Measurements from ENCODE around the gene PPM1L. TPM values are rescaled to one million over a fixed set of nuclear protein-coding genes. Genes with fewer than 3 reads are reported as not detected.

The PPM1L gene
- polyA plus RNA-seq, 10 donors = 6.8 to 13.2 (median 10.4) TPM

DNA sequence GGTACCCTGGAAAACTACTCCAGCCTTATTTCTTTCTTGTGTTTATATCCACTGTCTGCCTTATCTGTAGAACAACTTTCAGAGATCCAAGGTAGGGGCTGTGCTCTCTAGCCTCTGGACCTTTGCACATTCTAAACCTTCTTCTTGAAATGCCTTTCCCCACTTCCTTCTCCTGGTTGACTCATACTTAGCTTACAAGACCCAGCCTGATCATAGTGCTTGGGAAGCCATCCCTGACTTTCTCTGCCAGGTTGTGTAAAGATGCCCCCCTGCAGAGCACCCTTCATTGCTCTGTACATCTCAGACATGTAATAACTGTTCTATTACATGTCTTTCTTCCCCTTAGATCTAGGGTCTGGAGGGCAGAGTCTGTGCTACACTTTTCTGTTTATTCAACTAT lies 50.1 kb downstream of the PPM1L start:
- no peak for DNase-seq

DNA sequence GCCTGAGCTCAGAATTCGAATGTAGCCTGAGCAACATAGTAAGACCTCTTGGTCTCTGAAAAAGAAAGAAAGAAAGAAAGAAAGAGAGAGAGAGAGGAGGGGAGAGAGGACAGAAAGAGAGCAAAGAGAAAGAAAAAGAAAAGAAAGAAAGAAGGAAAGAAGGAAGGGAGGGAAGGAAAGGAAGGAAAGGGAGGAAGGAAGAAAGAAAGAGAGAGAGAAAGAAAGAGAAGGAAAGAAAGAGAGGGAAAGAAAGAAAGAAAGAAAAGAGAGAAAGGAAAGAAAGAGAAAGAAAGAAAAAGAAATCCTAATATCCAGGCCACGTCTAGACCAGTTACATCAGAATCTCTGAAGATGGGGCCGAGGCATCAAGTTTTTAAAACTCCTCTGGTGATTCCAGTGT lies 50.7 kb downstream of the PPM1L start:
- DNase-seq = no peak

DNA sequence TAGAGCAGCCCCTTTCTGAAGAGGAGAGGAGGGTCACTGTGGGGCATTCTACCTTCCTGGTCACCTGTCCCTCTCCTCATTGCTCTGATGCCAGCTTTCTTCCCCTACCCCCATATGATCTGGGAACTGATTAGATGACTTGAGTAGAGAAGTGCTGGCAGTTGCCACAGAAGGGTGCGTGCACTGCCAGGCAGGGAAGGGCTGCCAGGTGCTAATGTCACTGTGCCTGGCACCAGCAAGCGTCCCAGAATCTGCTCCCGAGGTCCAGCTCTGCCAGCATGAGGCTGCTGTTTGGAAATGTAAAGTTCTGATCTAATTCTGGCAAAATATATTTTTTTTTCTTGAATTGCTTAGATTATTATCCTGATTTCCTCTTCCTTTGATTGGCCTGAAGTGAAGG lies 52.8 kb downstream of the PPM1L start:
- peak in 1 of 3 donors; percentile 17 for DNase-seq

DNA sequence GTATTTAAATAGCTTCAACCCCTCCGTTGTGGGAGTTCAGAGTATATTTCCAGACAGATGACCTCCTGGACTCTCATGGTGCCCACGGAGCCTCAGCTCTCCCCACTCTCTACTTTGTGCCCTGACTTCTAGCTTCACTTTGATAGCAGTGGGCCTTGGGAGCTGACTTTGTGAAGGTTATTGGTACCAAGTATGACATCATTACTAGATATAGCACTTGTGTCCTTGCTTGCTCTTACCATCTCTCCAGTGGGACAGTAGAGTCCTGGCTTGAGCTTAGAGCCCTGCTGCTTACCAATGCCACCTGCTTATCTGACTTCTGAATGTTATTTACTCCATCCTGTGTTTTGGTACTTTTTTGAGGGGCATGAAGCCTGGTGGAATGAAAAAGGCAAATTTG lies 53.4 kb downstream of the PPM1L start:
- DNase-seq = no peak

GRCh38 chr3:160810362-160811236 lies 54.6 kb downstream of the PPM1L start:
- peak; percentile 39 to 75 (median 47) for DNase-seq

GRCh38 chr3:160811237-160811548 lies 55.2 kb downstream of the PPM1L start:
- peak in 1 of 3 donors; percentile 40 for DNase-seq

DNA sequence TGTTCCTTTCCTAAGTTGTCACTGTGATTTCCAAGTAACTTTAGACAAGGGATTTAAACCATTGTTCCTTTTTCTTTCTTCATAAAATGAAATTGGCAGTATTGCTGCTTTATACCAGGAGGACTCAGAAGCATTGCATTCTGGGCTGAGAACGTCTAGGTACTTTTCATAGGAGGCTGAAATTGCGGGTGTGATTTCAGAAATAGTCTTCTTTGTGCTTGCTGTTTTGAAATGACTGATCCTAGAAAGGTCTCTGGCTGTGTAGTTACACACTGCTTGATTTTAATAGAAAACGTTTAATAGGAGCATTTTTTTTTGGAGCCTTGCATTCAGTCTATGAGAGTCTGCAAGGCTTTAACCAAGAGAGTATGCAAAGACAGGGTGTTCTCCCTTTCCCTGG lies 56.3 kb downstream of the PPM1L start:
- DNase-seq = no peak

- DNase-seq = no peak
These were observed 59.2 kb downstream of the PPM1L start for GRCh38 chr3:160815280-160815679.

GRCh38 chr3:160820022-160820421 lies 64.0 kb downstream of the PPM1L start:
- no peak for DNase-seq

- DNase-seq = no peak
These were observed 64.4 kb downstream of the PPM1L start for GRCh38 chr3:160820430-160820829.

- no peak for DNase-seq
These were observed 66.9 kb downstream of the PPM1L start for GRCh38 chr3:160822936-160823335.

- no peak for DNase-seq
These were observed 69.3 kb downstream of the PPM1L start for GRCh38 chr3:160825311-160825800.

DNA sequence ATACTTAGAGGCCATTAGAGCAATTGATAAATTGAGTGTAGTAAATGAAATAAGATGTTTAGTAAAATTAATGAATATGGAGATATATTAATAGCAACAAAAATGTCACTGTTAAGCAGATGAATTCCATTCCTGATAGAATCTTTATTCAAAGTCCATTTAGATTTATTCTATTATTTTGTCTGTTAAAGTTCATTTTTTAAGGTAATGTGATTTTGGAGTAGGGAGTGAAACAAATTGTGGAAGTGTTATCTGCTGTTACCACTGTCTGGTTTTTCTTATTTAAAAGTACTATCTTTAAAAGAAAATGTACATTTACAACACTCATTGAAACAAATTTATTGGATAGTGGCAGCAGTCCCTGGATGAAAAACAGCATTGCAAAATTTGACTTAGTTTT lies 70.4 kb downstream of the PPM1L start:
- DNase-seq = no peak

DNA sequence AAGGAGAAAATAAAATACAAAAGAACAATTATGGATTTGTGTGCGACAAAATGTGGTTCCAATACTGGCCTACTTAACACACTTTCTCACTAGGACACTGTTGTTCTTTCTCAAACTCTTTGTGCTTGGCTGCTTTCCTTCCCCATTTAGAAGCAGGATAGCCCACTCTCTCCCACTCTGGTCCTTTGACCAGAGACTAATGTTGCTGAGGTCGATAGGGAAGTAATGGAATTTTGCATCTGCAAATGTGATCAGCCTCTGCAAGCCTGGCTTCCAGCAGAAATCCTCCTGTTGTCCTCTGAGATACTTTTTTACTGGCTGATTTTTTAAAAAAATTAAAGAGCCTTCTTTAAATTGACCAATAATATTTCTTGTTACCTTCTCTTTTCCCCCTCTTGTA lies 71.0 kb downstream of the PPM1L start:
- peak in 1 of 3 donors; percentile 30 for DNase-seq

DNA sequence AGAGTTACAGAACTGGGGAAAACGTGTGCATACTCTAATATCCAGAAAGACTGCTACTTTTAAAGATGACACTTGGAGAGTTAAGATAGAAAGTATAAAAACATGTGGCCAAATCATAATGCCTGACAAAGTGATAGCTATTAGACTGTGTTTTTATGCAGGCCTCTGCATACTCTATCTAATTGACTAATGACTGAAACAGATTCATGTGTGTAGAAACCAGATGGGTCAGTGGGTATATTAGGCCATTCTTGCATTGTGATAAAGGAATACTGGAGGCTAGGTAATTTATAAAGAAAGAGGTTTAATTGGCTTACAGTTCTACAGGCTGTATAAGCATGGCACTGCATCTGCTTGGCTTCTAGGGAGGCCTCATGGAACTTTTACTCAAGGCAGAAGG lies 71.5 kb downstream of the PPM1L start:
- DNase-seq = no peak

DNA sequence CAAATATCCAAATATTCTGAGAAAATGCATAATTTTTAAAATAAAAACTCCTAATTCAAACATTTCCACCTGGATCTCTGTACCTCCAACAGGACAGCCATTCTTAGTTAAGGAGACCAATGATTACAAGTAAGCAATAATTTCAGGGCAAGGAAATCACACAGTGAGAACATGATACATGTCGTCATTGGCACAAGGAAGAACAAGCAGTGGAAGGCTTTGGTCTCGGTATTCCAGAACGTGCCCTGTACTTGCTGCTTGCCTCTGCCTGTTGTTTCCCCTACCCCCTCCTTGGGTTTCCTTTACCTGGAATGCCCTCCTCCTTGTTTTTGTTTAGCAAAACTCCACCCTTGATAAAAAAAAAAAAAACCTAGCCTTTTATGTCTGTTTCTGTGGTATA lies 72.8 kb downstream of the PPM1L start:
- DNase-seq = no peak

DNA sequence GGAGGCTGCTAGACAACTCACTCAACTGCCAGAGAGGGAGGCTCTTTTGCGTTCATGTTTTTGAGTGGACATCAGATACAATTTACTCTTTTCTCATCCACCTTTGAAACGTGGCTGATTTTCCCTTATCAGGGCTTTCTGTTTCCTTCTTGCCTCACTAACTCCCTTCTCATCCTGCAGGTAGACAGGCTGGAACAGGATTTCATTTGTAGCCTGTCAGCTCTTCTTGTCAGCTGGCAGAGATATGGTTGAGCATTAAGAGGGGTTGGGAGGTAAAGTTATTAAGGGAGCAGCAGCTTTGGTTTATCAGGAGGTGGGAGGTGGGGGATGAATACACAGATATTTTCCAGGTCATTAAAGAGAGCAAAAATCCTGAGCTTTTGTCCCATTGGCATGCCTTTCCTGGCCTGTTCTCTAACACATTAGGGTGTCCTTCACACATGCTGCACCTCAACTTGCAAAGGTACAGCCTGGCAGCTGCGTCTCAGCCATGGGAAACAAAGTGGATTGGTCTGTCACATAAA lies 73.5 kb downstream of the PPM1L start:
- no peak for DNase-seq

GRCh38 chr3:160830796-160831195 lies 74.8 kb downstream of the PPM1L start:
- no peak for DNase-seq

DNA sequence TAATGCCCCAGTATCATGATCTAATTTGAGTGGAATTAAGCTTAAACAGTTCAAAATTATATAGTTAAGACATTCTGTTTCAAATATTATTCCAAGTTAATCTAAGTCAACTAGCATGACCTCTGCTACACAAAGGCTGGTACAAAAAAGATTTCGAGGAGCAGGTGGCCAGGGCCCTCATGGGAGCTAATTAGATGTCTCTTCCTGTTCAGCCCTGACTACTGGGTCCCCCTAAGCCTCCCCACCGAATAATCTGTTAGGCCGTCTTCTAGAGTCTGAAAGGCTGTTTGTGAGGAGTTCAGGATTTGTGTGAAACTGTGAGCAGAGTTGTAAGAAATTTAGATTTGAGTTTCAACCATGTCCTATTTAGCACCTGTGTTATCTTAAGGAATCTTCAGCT lies 75.4 kb downstream of the PPM1L start:
- no peak for DNase-seq

GRCh38 chr3:160837394-160837980 lies 81.5 kb downstream of the PPM1L start:
- no peak for DNase-seq

- no peak for DNase-seq
These were observed 84.6 kb downstream of the PPM1L start for GRCh38 chr3:160840590-160840989.

- no peak for DNase-seq
These were observed 85.4 kb downstream of the PPM1L start for GRCh38 chr3:160841455-160841854.
